Tibial nerve (tissue), 4 donors: Measurements from ENCODE around the gene TRIM75.

Experiments used
- CTCF ChIP-seq, 5 experiments: fragments of 200-600 bp in 3 of 5; fragments of 450-650 bp in 2 of 5; sonication (generic) in 3 of 5; IDR thresholded peaks; one replicate each; pipeline ENCODE4 v1.5.1; 2016 to 2019; ENCODE audit warnings: antibody characterized with exemption in 5 of 5, mild to moderate bottlenecking in 3 of 5, moderate library complexity in 2 of 5
- EP300 ChIP-seq, 2 donors: sonication (generic); formaldehyde crosslinking; IDR thresholded peaks; one replicate each; pipeline ENCODE4 v1.6.1; 2017; ENCODE audit warnings: antibody characterized with exemption in 2 of 2, mild to moderate bottlenecking in 1 of 2
- POLR2A ChIP-seq, 2 donors: fragments of 450-650 bp; IDR thresholded peaks; one replicate each; pipeline ENCODE4 v1.6.1; 2017; ENCODE audit warnings: antibody characterized with exemption in 2 of 2, mild to moderate bottlenecking in 2 of 2, moderate library complexity in 2 of 2

GRCh38 chr4:165016971-165017370 is 36.7 kb upstream of the TRIM75 start:
- TF ChIP-seq CTCF (IDR thresholded peaks at IDR 0.05) = no peak
- TF ChIP-seq EP300 (IDR thresholded peaks at IDR 0.05) = no peak
- no peak for TF ChIP-seq POLR2A (IDR thresholded peaks at IDR 0.05)
